Measurements from ENCODE around the gene TAS1R3.
"Not testable (repeated sequence)": the region's sequence is repeated elsewhere in the genome, so short reads cannot be mapped to it uniquely, and the experiment has no call there.

The TAS1R3 gene

DNA sequence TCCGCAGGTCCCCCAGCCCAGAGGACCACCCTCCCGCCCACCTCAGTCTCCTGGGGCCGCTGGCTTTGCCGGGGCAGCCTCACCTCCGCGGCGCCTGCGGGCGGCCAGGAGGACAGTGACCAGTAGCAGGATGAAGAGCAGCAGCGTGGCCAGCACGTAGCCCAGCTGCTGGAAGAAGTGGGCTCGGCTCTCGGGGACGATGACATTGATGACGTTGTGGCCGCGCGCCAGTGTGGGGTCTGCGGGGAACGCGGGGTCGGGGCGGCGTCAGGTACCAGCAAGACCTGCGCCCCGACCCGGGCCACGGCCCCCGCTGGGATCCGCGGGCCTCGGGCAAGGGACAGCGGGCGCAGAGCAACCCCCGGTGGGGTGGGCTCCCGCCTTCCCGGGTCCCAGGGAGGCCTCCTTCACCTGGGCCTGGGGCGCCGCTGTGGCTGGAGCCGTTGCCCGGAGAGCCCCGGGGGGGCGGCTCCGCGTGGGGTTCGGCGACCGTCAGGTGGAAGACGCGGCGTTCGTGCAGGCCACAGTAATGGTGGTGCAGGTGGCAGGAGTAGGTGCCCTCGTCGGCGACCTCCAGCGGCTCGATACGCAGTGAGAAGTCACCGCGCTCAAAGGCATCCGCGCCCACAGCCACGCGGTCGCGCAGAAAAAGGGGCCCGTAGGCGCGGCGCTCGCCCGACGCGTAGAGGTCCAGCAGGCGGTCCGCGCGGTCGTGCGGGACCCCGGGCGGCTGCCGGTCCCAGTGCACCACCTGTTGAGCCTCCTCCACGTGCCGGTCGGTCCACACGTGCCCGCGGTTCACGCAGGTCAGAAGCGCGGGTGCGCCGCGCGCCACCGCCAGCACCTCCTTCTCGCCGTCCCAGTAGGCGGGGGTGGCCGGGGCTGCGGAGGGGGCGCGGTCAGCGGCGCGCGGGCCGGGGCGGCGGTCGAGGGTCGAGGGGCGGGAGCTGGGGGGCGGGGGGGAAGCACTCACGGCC, 23.5 kb downstream of the TAS1R3 start:
- no peak for DNase-seq (ENCODE audit: low spot score)

- no peak for DNase-seq (ENCODE audit: low spot score)
These were observed 24.3 kb downstream of the TAS1R3 start for GRCh38 chr1:1355416-1355815.

DNA sequence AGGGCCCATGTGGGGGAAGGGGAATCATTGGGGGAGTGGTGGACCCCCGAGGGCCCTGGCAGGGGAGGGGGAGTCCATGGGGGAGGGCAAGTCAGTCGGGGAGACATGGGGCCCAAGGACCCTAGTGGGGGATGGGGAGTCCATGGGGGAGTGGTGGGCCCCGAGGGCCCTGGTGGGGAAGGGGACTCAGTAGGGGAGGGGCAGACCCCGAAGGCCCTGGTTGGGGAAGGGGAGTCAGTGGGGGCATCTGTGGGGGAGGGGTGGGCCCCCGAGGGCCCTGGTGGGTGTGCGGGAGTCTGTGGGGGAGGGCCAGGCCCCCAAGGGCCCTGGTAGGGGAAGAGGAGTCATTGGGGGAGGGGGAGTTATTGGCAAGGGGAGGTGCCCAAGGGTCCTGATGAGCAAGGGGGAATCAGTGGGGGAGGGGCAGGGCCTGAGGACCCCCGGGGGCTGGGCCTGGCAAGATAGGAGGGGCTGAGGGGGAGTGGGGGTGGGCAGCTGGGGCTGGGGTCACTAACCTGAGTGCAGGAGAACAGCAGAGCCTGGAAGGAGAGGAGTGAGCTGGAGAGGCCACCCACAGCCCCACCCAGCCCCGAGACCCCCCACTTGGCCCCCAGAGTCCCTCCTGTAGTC, 25.2 kb downstream of the TAS1R3 start:
- no peak for DNase-seq (ENCODE audit: low spot score)

DNA sequence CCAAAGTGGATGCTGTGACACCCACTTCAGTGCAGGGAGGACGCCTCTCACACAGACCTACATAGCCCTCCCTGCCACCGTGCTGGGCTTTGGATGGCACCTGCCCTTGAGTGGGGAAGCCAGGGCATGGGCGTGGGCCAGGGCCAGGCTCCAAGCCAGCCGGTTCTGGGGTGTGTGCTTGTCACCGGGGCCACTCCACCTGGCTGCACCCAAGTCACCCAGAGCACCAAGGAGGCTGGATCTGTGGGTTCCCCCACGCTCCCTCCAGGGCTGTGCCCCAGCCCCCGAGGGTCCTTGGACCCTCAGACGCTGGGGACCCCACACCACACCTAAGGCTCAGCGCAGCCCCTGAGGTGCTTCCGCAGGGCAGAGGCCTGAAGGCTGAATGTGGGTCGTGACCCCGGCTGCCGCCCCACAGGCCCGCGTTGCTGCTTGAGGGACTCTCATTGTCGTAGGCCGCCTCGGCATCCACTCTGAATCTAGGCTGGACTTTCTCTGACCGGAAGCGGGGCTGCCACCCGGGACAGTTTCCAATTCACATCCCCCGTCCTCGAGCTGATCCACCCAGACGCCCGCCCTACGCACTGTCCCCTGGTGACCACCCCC, 25.8 kb downstream of the TAS1R3 start:
- DNase-seq (ENCODE audit: low spot score) = no peak

DNA sequence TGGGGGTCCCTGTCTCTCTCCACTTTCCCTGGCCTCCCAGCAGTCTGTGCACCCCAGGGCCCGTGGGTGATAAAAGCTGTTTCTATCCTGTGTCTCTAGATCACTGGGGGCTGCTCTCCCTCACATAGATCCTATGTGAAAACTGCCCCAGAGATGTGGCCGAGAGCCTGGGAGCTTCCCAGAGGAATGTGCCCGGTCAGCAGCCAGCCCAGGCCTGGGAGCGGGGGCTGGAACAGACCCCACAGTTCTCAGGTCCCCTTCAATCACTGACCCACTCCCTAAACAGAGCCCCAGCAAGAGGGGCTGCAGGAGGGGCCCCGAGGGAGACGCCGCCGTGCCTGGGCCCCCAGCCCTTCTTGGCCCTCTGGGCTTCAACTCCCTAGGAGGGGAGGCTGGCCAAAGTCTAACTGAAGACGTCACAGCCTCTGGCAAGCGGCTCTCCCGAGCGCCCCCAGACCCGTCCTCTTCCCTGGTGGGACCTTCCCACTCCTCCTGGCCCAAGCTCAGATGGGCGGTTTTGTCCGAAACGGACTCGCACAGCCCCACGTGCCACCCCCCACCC, 26.9 kb downstream of the TAS1R3 start:
- no peak for DNase-seq (ENCODE audit: low spot score)

DNA sequence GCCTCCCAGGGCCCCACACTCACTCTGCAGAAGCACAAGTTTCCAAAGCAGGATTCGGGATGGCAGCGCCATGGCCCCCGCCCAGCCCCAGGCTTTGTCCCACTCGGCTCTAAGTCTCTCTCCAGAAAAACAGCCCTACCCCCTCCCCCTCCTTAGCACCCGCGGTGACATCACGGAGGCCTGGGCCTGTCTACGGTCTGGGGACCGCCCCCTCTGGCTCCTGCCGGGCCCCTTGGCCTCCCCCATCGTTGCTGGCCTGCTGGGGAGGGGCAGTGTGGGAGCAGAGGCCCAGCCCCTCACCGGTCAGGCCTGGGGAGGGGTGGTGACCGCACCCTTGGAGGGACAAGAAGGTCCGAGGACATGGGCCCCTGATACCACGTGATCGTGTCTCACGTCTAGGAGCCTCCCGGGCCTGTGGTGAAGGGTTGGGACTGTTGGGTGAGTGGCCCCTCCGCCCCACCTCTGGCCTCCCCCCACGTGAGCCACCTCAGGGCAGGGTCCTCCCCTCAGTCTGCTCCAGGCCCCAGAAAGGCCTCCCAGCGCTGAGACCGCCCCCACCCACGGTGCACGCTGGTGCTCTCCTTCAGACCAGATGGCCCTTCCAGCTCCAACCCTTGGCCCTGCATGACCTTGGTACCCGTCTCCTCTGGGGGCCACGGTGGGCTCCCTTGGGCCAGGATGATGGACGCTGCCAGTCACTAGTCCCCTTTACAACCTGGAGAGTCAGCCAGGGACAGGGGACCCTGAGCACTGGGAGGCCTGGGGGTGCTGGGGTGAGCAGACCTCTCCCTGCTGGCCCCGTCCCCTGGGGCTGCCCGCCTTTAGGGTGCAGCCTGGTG, 27.6 kb downstream of the TAS1R3 start, which contains the start of gene MXRA8:
MXRA8 (minus strand) TSS at position 123 of the 839 bp plus-strand sequence; CDS start at position 72, 51 bp downstream.
- DNase-seq (ENCODE audit: low spot score) = no peak

DNA sequence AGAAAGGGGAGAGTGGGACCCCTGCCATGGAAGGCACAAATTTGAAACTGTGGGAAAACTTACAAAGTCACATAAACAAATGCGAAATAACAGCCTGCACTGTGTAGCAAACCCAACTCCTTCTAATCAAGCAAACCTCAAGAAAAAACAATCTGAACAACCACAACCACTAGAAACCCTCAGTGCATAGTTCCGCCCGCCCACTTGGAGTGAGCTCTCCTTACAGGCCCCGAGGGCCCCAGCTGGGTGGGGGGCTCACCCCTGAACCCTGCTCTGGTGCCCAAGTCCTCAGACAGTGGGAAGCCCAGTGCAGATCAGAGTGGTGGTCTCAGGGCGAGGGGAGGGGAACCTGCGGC, 28.2 kb downstream of the TAS1R3 start:
- DNase-seq (ENCODE audit: low spot score) = no peak

DNA sequence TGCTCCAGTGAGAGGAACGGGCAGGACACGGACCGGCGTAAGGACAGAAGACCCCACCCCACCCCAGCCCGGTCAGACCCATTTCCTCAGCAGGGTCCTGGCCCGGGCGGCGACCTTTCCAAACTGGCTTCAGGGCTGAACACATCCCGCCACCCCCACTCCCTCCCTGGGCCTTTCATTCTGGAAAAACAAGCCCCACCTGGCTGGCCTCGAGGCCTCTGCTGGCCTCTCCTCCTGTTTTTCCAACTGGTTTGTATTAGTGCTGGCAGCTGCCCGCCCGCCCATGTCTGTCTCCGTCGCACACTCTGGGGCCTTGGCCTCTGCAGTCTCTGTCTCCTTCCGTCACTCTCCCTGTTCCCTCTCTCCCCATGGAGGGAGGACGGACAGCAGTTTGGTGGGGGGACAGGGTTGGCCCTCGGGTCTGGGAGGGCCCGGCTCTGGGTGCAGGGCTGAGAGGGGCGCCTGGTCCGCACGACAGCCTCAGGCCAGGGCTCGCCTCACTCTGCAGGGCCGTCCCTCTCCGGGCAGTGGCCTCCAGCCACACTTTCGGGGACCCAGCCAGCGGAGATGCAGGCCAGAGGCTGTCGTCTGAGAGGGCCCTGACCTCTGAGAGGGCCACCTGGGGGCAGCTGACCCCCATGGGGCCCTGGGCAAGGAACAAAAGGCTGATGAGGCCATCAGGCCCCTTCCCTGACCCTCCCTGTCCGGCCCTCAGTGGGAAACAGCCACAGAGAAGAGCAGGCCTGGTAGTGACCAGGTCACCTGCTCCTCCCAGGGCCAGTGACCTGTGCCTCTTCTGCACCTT, 28.8 kb downstream of the TAS1R3 start:
- no peak for DNase-seq (ENCODE audit: low spot score)

GRCh38 chr1:1360506-1361169, 29.6 kb downstream of the TAS1R3 start:
- no peak for DNase-seq (ENCODE audit: low spot score)

DNA sequence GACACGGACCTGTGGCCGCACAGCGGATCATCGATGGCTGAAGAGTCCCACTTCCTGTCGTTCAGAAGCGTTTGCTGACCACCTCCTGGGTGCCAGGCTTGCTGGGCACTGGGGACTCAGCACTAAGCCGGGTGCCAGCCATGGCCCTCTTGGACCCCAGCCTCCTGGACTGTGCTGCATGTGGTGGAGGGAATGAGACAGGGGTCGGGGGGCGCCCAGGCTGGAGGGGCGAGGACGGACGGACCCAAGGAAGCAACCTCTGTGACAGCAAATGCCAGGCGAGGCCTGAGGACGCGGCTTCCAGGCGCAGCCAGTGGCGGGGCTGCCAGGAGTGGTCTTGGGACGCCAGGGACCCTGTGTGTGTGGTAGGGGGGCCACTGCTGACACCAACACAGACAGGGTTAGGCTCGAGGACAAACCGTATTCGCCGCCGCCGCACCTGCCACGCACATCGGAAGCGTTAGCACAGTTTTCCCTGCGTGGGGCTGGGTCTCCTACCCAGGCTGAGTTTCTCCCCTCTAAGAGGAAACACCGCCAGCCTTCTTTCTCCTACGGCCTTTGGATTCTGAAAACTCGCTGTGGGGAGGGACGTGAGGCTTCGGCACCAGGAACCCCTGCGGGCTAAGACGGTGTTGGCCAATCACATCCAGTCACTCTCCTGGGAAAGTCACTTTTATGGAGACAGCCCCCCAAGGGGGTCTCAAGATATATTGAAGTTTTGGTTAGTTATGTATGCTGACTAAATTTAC, 30.3 kb downstream of the TAS1R3 start:
- no peak for DNase-seq (ENCODE audit: low spot score)

DNA sequence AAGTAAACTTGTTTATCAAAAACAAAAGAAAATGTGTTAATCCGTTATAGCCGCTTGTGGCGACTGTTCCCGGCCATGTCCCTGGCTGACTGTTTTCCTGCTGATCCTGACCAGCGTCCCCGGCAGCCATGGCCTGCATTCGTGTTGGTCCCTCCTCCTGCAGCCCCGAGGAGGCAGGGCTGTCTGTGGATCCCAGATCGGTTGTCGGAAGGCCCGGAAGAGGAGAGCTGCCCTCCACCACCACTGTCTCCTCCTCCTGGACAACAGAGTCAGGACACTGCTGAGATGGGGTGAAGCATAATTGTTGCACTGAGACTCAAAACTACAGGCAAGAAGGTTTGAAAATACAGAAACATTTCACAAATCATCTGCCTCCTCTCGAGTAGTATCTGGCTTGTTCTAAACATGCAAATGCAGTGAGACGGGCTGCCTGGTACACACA, 30.9 kb downstream of the TAS1R3 start:
- no peak for DNase-seq (ENCODE audit: low spot score)

DNA sequence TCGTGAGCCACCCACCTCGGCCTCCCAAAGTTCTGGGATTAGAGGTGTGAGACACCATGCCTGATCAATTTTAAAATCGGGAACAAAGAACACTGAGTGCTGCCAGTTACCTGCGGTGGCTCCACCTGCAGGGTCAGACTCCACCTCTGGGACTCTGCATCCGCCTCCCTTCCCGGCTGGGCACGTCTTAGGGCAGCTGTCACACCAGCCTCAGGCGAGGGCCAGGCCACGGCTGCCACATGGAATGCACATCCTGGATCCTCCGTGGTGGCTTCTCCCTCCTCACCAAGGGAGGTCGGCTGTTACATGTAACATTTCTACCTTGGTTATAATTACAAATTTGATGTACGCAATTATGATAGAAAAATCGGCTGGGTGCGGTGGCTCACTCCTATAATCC, 33.2 kb downstream of the TAS1R3 start:
- DNase-seq (ENCODE audit: low spot score) = no peak

GRCh38 chr1:1365875-1366698, 35.0 kb downstream of the TAS1R3 start:
- DNase-seq (ENCODE audit: low spot score) = no peak

- DNase-seq (ENCODE audit: low spot score) = no peak
These were observed 35.6 kb downstream of the TAS1R3 start for GRCh38 chr1:1366699-1367066.

- DNase-seq (ENCODE audit: low spot score) = no peak
These were observed 36.2 kb downstream of the TAS1R3 start for GRCh38 chr1:1367315-1367714.

DNA sequence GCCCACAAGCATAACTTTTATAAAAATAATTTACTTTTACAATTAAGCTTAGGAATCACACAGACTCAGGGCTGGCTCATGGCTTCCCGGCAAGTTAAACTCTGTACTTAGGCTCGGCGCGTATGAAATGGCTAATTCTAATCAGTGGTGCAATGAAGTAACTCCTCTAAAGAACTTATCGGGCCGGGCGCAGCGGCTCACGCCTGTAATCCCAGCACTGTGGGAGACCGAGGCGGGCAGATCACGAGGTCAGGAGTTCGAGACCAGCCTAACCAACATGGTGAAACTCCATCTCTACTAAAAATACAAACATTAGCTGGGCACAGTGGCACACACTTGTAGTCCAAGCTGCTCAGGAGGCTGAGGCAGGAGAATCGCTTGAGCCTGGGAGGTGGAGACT, 39.0 kb downstream of the TAS1R3 start:
- not testable (repeated sequence) for DNase-seq (ENCODE audit: low spot score)

GRCh38 chr1:1370771-1371300, 39.8 kb downstream of the TAS1R3 start:
- DNase-seq (ENCODE audit: low spot score) = no peak

DNA sequence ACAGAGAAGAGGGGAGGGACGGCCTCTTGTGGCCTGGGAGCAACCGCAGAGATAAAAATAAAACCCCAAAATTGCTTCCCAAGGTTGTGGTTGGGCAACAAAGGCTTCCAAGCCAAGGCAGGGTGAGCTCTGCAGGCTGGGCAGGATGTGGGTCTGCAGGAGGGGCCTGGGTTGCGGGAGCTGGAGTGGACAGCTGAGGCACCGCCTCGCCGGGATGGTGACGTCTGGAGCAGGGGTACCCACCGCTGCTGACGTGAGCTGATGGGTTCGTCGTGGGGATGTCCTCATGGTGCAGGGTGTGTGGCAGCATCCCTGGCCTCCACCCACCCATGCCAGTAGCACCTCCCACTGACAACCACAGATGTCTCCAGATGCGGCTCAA, 40.3 kb downstream of the TAS1R3 start:
- DNase-seq (ENCODE audit: low spot score) = no peak
